ENCODE data around the gene ANKRD13A. TPM values are rescaled to one million over a fixed set of nuclear protein-coding genes. Genes with fewer than 3 reads are reported as not detected.
A peak's percentile ranks its signal among the peaks of the same experiment; 100 is the strongest.

Gene ANKRD13A
- total RNA-seq, 1 donor from 2014 or later = 22.5 TPM

DNA sequence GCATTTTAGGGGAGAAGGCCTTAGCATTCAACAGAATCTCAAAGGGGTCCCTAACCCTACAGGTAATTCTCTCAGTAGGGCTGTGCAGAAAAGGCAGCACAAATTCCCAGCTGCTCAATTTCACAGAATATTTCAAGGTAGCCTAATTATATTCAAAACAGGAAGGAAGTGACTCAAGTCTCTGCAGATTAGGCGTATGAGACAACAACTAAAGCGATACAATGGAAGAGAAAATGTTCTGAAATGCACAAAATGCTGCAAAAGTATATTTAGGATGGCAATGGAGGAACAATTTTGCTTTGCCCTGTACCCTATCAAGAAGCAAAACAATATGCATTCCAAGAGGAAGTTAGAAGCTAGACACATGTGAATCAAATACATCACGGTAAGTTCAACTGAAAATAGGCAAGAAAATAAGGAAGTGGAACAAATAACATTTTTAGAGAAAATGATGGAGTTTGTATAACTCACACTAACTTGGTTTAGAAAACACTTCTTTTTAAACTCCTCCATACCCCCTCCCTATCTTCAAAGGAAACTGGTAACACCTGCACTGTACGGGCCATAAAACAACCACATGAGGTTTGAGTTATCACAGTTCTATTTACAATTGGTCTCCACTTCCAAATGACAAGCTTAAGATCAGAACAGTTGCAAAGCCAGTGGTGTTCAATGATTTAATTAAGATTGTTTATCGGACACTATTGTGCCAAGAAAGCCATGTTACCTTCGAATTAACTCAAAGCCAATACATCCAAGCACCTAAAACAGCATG lies 4.6 kb upstream of the ANKRD13A start:
- Mint-ChIP-seq H3K4me3 (ENCODE audit: unreplicated experiment) (peak overlapping the region; percentile 96), H3K27ac (ENCODE audit: unreplicated experiment) (no peak overlapping the region), H3K9me3 (ENCODE audit: unreplicated experiment) (no peaks in the 10 kb centered on the region), H3K36me3 (ENCODE audit: low read depth, unreplicated experiment) (peaks cover 2% of the 10 kb centered on the region), H3K27me3 (ENCODE audit: low read depth, unreplicated experiment) (no peaks in the 10 kb centered on the region), H3K4me1 (ENCODE audit: low read depth, unreplicated experiment) (peaks cover 18% of the 10 kb centered on the region)
- H3K4me2 ChIP-seq (ENCODE audit: low read length) = peak overlapping the region; percentile 93
- H3K36me3 ChIP-seq (ENCODE audit: insufficient read depth, low read length) = peaks cover 5% of the 10 kb centered on the region
- peak overlapping the region; percentile 76 for H3K4me3 ChIP-seq (ENCODE audit: insufficient read depth, low read depth, low read length)
- H3K79me2 ChIP-seq (ENCODE audit: insufficient read depth, low read length) = peaks cover 72% of the 10 kb centered on the region
- no peak for FAIRE-seq
- DNase-seq (ENCODE audit: low read depth) = no peak
- peaks cover 27% of the 10 kb centered on the region for H3K4me1 ChIP-seq (ENCODE audit: insufficient read depth, low read length)
- no peak overlapping the region for H2AFZ ChIP-seq (ENCODE audit: low read depth, low read length)
- peak overlapping the region; percentile 88 for H3K9ac ChIP-seq (ENCODE audit: low read length)
- TF ChIP-seq, protein P1, sequence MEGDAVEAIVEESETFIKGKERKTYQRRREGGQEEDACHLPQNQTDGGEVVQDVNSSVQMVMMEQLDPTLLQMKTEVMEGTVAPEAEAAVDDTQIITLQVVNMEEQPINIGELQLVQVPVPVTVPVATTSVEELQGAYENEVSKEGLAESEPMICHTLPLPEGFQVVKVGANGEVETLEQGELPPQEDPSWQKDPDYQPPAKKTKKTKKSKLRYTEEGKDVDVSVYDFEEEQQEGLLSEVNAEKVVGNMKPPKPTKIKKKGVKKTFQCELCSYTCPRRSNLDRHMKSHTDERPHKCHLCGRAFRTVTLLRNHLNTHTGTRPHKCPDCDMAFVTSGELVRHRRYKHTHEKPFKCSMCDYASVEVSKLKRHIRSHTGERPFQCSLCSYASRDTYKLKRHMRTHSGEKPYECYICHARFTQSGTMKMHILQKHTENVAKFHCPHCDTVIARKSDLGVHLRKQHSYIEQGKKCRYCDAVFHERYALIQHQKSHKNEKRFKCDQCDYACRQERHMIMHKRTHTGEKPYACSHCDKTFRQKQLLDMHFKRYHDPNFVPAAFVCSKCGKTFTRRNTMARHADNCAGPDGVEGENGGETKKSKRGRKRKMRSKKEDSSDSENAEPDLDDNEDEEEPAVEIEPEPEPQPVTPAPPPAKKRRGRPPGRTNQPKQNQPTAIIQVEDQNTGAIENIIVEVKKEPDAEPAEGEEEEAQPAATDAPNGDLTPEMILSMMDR (IDR thresholded peaks at IDR 0.05; ENCODE audit: insufficient read depth, low read depth, low read length) = no peak
- TF ChIP-seq EZH2 (IDR thresholded peaks at IDR 0.05; ENCODE audit: insufficient read depth, low read length) = no peak
- H3K27me3 ChIP-seq (ENCODE audit: insufficient read depth, low read length) = no peaks in the 10 kb centered on the region
- H3K9me3 ChIP-seq (ENCODE audit: insufficient read depth, low read depth, low read length) = no peaks in the 10 kb centered on the region
- H4K20me1 ChIP-seq (ENCODE audit: insufficient read depth, low read length) = peaks cover 36% of the 10 kb centered on the region
- no peak overlapping the region for H3K27ac ChIP-seq (ENCODE audit: low read depth, low read length)

DNA sequence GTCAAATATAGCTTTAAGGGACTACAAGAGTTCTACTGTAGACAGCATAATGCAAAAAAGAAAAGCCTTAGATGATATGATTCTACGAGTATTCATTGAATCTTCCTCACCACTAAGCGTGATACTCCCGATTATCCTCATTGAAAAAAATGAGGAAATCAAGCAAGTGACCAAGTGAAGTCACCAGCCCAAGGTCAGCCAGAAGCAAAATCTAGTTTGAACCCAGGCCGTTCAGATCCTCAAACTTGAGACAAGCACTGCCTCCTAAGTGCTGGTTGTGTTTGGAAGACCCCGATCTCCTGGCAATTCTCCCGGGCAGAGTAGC lies 3.9 kb upstream of the ANKRD13A start:
- peaks cover 39% of the 10 kb centered on the region for H4K20me1 ChIP-seq (ENCODE audit: insufficient read depth, low read length)
- H3K4me2 ChIP-seq (ENCODE audit: low read length) = peak overlapping the region; percentile 93
- Mint-ChIP-seq H3K36me3 (ENCODE audit: low read depth, unreplicated experiment) (no peaks in the 10 kb centered on the region), H3K9me3 (ENCODE audit: unreplicated experiment) (no peaks in the 10 kb centered on the region), H3K4me3 (ENCODE audit: unreplicated experiment) (peak overlapping the region; percentile 96), H3K27ac (ENCODE audit: unreplicated experiment) (peak overlapping the region; percentile 82), H3K4me1 (ENCODE audit: low read depth, unreplicated experiment) (peaks cover 19% of the 10 kb centered on the region), H3K27me3 (ENCODE audit: low read depth, unreplicated experiment) (no peaks in the 10 kb centered on the region)
- H3K9ac ChIP-seq (ENCODE audit: low read length) = peak overlapping the region; percentile 88
- no peaks in the 10 kb centered on the region for H3K9me3 ChIP-seq (ENCODE audit: insufficient read depth, low read depth, low read length)
- H3K4me1 ChIP-seq (ENCODE audit: insufficient read depth, low read length) = peaks cover 27% of the 10 kb centered on the region
- peak overlapping the region; percentile 76 for H3K4me3 ChIP-seq (ENCODE audit: insufficient read depth, low read depth, low read length)
- peaks cover 77% of the 10 kb centered on the region for H3K79me2 ChIP-seq (ENCODE audit: insufficient read depth, low read length)
- TF ChIP-seq, protein P1 (IDR thresholded peaks at IDR 0.05; ENCODE audit: insufficient read depth, low read depth, low read length) = no peak
- no peak for TF ChIP-seq EZH2 (IDR thresholded peaks at IDR 0.05; ENCODE audit: insufficient read depth, low read length)
- H3K36me3 ChIP-seq (ENCODE audit: insufficient read depth, low read length) = peaks cover 5% of the 10 kb centered on the region
- no peak for DNase-seq (ENCODE audit: low read depth)
- no peak for FAIRE-seq
- peak overlapping the region; percentile 74 for H2AFZ ChIP-seq (ENCODE audit: low read depth, low read length)
- H3K27me3 ChIP-seq (ENCODE audit: insufficient read depth, low read length) = no peaks in the 10 kb centered on the region
- H3K27ac ChIP-seq (ENCODE audit: low read depth, low read length) = peak overlapping the region; percentile 13

All from astrocyte (in vitro differentiated cells and primary cell).